Glutamatergic neuron (in vitro differentiated cells): ENCODE measurements around the gene IFI6. TPM values are rescaled to one million over a fixed set of nuclear protein-coding genes. Genes with fewer than 3 reads are reported as not detected.

ENCODE experiments used
- DNase-seq: peaks from one replicate; pipeline ENCODE4 v3.0.0; 2022
- H3K27ac Mint-ChIP-seq: one replicate; pipeline ENCODE4 v1.8.0; 2020; ENCODE audit warnings: mild to moderate bottlenecking, mixed read lengths, inconsistent platforms; ENCODE audit not compliant: unreplicated experiment
- H3K27me3 Mint-ChIP-seq: one replicate; pipeline ENCODE4 v1.8.0; 2020; ENCODE audit warnings: mild to moderate bottlenecking, moderate library complexity, mixed read lengths, inconsistent platforms; ENCODE audit not compliant: unreplicated experiment
- H3K36me3 Mint-ChIP-seq: one replicate; pipeline ENCODE4 v1.8.0; 2020; ENCODE audit warnings: mild to moderate bottlenecking, mixed read lengths, inconsistent platforms; ENCODE audit not compliant: unreplicated experiment
- H3K4me1 Mint-ChIP-seq: one replicate; pipeline ENCODE4 v1.8.0; 2020; ENCODE audit warnings: mild to moderate bottlenecking, low read depth, mixed read lengths, inconsistent platforms; ENCODE audit not compliant: unreplicated experiment
- H3K4me3 Mint-ChIP-seq: one replicate; pipeline ENCODE4 v1.8.0; 2020; ENCODE audit warnings: mild to moderate bottlenecking, mixed read lengths, inconsistent platforms; ENCODE audit not compliant: unreplicated experiment
- H3K9me3 Mint-ChIP-seq: one replicate; pipeline ENCODE4 v1.8.0; 2020; ENCODE audit warnings: mild to moderate bottlenecking, moderate library complexity, mixed read lengths, inconsistent platforms; ENCODE audit not compliant: unreplicated experiment
- CTCF ChIP-seq: fragments of 200-600 bp; sonication (generic); IDR thresholded peaks from one replicate; pipeline ENCODE4 v1.5.0; 2021; ENCODE audit not compliant: partially characterized antibody, unreplicated experiment
- total RNA-seq: library from RNA; stranded (reverse); fragmentation: NEBNext Ultra II Directional; extraction: Animal tissue kit (Norgen Biotek cat#: 25700); gene quantifications from one replicate; pipeline ENCODE4 v1.2.1, GENCODE V29; 2021; ENCODE audit not compliant: unreplicated experiment

IFI6 gene
- total RNA-seq, 1 donor from 2014 or later = 1.4 TPM

- peak overlapping the region; percentile 78 for H3K4me3 Mint-ChIP-seq
- peaks cover 20% of the 10 kb centered on the region for H3K4me1 Mint-ChIP-seq
- H3K27me3 Mint-ChIP-seq = peaks cover 8% of the 10 kb centered on the region
- DNase-seq = no peak
- H3K27ac Mint-ChIP-seq = no peak overlapping the region
- TF ChIP-seq CTCF = no peak
- H3K36me3 Mint-ChIP-seq = peaks cover 4% of the 10 kb centered on the region
- peaks cover 10% of the 10 kb centered on the region for H3K9me3 Mint-ChIP-seq
These were observed 13.0 kb downstream of the IFI6 start for GRCh38 chr1:27658951-27659496.

GRCh38 chr1:27656157-27656893, 15.7 kb downstream of the IFI6 start:
- peaks cover 8% of the 10 kb centered on the region for H3K9me3 Mint-ChIP-seq
- peaks cover 4% of the 10 kb centered on the region for H3K36me3 Mint-ChIP-seq
- peaks cover 13% of the 10 kb centered on the region for H3K4me1 Mint-ChIP-seq
- no peak overlapping the region for H3K27ac Mint-ChIP-seq
- no peak for DNase-seq
- H3K27me3 Mint-ChIP-seq = peaks cover 8% of the 10 kb centered on the region
- no peak for TF ChIP-seq CTCF
- no peak overlapping the region for H3K4me3 Mint-ChIP-seq

DNA sequence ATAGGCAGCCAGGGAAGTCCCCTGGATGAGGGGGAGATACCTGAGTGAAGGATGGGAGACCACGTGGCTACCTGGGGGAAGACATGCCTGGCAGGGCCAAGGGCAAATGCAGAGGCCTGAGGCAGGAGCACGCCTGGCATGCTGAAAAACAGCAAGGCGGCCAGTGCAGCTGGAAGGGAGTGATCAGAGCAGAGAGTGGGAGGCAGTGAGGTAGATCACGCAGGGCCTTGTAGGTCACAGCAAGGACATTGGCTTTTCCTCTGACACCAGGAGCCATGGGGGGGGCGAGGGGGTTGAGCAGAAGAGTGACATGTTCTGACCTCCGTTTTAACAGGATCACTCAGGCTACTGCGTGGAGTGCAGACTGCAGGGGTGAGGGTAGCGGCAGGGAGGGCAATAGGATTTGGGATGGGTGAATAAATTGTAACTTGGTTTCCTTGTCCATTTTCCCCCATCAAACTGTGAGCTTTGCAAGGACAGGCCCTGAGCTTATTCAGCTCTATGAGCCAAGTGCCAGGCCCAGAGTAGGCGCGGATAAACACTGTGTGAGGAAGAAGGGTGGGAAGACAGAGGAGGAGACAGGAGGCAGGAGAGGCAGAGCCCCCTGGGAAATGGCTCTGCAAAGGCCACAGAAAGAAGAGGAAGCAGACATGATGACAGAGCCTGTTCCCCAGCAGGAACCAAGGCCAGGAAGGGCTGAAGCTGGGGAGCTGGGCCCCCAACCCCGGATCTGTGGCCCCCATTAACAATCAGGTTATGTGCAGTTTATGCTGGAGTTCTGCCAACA, 16.6 kb downstream of the IFI6 start:
- H3K4me1 Mint-ChIP-seq = peaks cover 13% of the 10 kb centered on the region
- DNase-seq = peak; percentile 54
- H3K9me3 Mint-ChIP-seq = peaks cover 5% of the 10 kb centered on the region
- H3K36me3 Mint-ChIP-seq = peaks cover 3% of the 10 kb centered on the region
- peak overlapping the region; percentile 62 for H3K27ac Mint-ChIP-seq
- H3K27me3 Mint-ChIP-seq = peaks cover 4% of the 10 kb centered on the region
- peak overlapping the region; percentile 55 for H3K4me3 Mint-ChIP-seq
- no peak for TF ChIP-seq CTCF

GRCh38 chr1:27652111-27652864, 19.7 kb downstream of the IFI6 start:
- TF ChIP-seq CTCF = no peak
- no peak overlapping the region for H3K4me3 Mint-ChIP-seq
- no peaks in the 10 kb centered on the region for H3K27me3 Mint-ChIP-seq
- no peak overlapping the region for H3K27ac Mint-ChIP-seq
- H3K9me3 Mint-ChIP-seq = peaks cover 2% of the 10 kb centered on the region
- peaks cover 10% of the 10 kb centered on the region for H3K4me1 Mint-ChIP-seq
- DNase-seq = no peak
- H3K36me3 Mint-ChIP-seq = no peaks in the 10 kb centered on the region
